Lung microvascular endothelial cell (primary cell): Measurements from ENCODE around the gene CYTH3. TPM values are rescaled to one million over a fixed set of nuclear protein-coding genes. Genes with fewer than 3 reads are reported as not detected.
A peak's percentile ranks its signal among the peaks of the same experiment; 100 is the strongest.

ENCODE experiments used
- DNase-seq, 2 donors: peaks; one replicate each; pipeline versions ENCODE4 v3.0.0 to v3.0.0-alpha.2; 2010; ENCODE audit warnings: low read depth in 2 of 2
- total RNA-seq: library from RNA; depleted of rRNA; stranded (reverse); fragments of >200 nt; gene quantifications from 2 replicates; pipeline ENCODE4 v1.2.1, GENCODE V29; 2014

CYTH3 gene
- total RNA-seq, 1 donor from 2014 or later, result 11.1 TPM

- DNase-seq, result peak; percentile 57 to 85
Measured at GRCh38 chr7:6258440-6259182, 13.8 kb downstream of the CYTH3 start.

- DNase-seq, result no peak
Measured at GRCh38 chr7:6257675-6258074, 14.7 kb downstream of the CYTH3 start.

GRCh38 chr7:6256677-6257535 is 15.5 kb downstream of the CYTH3 start:
- DNase-seq, result peak in 1 of 2 donors; percentile 72

GRCh38 chr7:6256109-6256483 is 16.3 kb downstream of the CYTH3 start:
- no peak for DNase-seq

GRCh38 chr7:6254866-6255265 is 17.6 kb downstream of the CYTH3 start:
- no peak for DNase-seq

GRCh38 chr7:6252748-6253147 is 19.7 kb downstream of the CYTH3 start:
- DNase-seq, result no peak

- DNase-seq, result peak; percentile 65 to 91
Measured at GRCh38 chr7:6252341-6252746, 20.1 kb downstream of the CYTH3 start.

- DNase-seq, result no peak
Measured at GRCh38 chr7:6251653-6252052, 20.8 kb downstream of the CYTH3 start.

GRCh38 chr7:6250364-6250833 is 22.0 kb downstream of the CYTH3 start:
- peak in 1 of 2 donors; percentile 37 for DNase-seq

- DNase-seq, result no peak
Measured at GRCh38 chr7:6249043-6249442, 23.4 kb downstream of the CYTH3 start.

GRCh38 chr7:6248581-6248980 is 23.8 kb downstream of the CYTH3 start:
- DNase-seq, result peak in 1 of 2 donors; percentile 56

GRCh38 chr7:6246251-6246917 is 26.0 kb downstream of the CYTH3 start:
- peak; percentile 17 to 72 for DNase-seq

GRCh38 chr7:6244021-6244420 is 28.4 kb downstream of the CYTH3 start:
- no peak for DNase-seq

- DNase-seq, result no peak
Measured at GRCh38 chr7:6243168-6243567, 29.3 kb downstream of the CYTH3 start.

GRCh38 chr7:6242561-6242960 is 29.9 kb downstream of the CYTH3 start:
- peak in 1 of 2 donors; percentile 36 for DNase-seq

- no peak for DNase-seq
Measured at GRCh38 chr7:6241607-6241973, 30.8 kb downstream of the CYTH3 start.

GRCh38 chr7:6238309-6238925 is 34.0 kb downstream of the CYTH3 start:
- DNase-seq, result no peak

GRCh38 chr7:6237730-6238129 is 34.7 kb downstream of the CYTH3 start:
- no peak for DNase-seq

GRCh38 chr7:6237011-6237410 is 35.4 kb downstream of the CYTH3 start:
- no peak for DNase-seq

- no peak for DNase-seq
Measured at GRCh38 chr7:6235029-6235871, 37.2 kb downstream of the CYTH3 start.

GRCh38 chr7:6234384-6234783 is 38.0 kb downstream of the CYTH3 start:
- no peak for DNase-seq
